MM.1S (cell line): ENCODE measurements around the gene PADI2.

Source experiments
- EZH2 ChIP-seq: fragments of 300-600 bp; sonication (generic); optimal IDR thresholded peaks from 2 replicates; pipeline ENCODE3; 2017; ENCODE audit warnings: low read depth, mild to moderate bottlenecking, antibody characterized with exemption, low read length, mixed read lengths
- EZH2phosphoT487 ChIP-seq: fragments of 300-600 bp; sonication (generic); IDR thresholded peaks from 2 replicates; pipeline ENCODE4 v1.6.1; 2018; ENCODE audit warnings: antibody characterized with exemption, low read length
- TF ChIP-seq, protein P1 (sequence below): fragments of 300-600 bp; sonication (generic); IDR thresholded peaks from 2 replicates; pipeline ENCODE4 v1.5.1; 2016; ENCODE audit warnings: antibody characterized with exemption, low read length, mixed read lengths

GRCh38 chr1:17053086-17053684 lies 66.1 kb downstream of the PADI2 start:
- TF ChIP-seq, protein P1, sequence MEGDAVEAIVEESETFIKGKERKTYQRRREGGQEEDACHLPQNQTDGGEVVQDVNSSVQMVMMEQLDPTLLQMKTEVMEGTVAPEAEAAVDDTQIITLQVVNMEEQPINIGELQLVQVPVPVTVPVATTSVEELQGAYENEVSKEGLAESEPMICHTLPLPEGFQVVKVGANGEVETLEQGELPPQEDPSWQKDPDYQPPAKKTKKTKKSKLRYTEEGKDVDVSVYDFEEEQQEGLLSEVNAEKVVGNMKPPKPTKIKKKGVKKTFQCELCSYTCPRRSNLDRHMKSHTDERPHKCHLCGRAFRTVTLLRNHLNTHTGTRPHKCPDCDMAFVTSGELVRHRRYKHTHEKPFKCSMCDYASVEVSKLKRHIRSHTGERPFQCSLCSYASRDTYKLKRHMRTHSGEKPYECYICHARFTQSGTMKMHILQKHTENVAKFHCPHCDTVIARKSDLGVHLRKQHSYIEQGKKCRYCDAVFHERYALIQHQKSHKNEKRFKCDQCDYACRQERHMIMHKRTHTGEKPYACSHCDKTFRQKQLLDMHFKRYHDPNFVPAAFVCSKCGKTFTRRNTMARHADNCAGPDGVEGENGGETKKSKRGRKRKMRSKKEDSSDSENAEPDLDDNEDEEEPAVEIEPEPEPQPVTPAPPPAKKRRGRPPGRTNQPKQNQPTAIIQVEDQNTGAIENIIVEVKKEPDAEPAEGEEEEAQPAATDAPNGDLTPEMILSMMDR: no peak
- no peak for TF ChIP-seq EZH2
- TF ChIP-seq EZH2phosphoT487: no peak
